HG02981 (cell line): ENCODE data around the gene SLC35F3.

ENCODE experiments used
- ATAC-seq: cut with Tn5 transposase; IDR thresholded peaks from one replicate; pipeline ENCODE4 v1.9.1; 2021; ENCODE audit warnings: mild to moderate bottlenecking, moderate library complexity; ENCODE audit not compliant: unreplicated experiment

SLC35F3 gene

DNA sequence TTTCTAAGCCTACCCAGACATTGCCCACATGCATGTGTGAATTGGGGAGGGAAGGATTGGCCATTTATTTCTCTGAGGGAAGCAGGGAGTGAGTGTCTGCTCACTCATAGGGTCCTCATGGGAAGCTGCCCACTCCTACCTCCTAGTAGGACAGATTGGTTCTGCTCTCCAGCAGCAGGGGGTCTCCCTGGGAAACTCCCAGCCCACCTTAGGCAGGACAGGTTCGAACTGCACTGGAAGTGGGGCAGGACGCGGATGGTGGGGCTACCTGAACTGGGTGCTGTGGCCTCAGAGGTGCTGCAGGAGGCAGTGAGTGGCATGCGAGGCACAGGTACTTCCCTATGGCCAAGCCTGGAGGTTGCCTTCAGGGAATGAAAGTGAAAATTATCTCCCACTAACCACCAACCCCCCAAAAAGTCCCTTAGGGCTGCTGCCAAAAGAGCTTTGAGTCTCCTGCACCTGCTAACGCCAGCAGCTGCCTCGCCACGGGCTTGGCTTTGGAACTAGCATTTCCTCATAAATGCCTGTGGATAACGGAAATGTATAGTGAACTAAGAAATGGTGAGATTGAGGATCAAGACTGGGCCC lies 311.7 kb downstream of the SLC35F3 start:
- peak; percentile 39 for ATAC-seq

DNA sequence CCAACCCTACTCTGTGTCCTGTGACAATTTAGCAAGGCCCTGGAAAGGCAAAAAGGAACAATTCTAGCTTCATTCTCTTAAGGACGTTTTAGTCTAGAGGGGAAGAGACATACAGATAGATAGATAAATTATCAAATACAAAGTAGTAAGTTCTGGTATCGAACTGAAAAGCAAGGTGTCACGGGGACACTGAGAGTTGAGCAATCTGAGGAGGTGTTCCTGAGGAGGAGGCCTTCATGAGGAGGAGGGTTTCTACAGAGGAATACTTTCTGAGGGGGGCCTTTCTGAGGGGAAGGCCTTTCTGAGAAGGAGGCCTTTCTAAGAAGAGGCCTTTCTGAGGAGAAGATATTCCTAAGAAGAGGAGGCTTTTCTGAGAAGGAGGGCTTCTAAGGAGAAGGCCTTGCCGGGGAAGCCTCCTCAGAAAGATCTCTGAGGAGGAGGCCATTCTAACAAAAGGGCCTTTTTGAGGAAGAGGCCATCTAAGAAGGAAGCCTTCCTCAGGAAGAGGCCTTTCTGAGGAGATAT lies 312.9 kb downstream of the SLC35F3 start:
- ATAC-seq = no peak

DNA sequence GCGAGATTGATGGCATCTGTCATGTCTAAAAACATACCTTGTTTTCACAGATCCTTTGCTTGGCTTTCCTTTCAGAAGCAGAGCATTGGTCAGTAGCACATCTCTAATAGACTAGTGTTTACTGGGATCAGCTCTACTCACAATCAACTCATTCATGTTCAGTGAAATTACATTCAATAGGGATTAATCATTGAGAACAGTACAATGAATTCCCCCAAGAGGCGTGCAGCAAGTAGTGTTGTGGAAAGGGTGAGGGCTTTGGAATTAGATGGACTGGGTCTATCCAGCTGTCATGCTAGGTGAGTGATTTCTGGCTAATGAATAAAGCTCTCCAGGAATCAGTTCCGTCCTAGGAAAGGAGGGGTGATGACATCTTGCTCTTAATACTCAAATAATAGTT lies 313.6 kb downstream of the SLC35F3 start:
- no peak for ATAC-seq

GRCh38 chr1:234219711-234220110 lies 315.2 kb downstream of the SLC35F3 start:
- ATAC-seq = no peak

DNA sequence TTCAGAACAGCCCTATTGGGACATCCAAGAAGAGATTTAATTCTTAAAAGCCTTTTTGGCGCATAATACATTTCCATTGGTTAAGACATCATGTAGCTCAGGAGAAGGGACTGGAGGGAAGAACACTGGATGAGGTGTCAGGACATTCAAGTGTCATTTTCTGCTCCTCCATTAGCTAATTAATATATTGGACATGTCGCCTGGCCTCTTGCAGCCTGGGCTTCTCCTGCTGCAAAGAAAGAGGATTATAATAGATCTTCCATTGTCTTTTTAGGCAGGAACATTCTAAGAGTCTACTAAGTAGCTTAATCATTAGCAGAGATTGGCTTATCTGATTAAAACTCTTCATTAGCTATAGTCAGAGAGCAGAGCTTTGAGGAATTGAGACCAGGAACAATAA lies 317.1 kb downstream of the SLC35F3 start:
- no peak for ATAC-seq

- ATAC-seq = no peak
These were observed 318.2 kb downstream of the SLC35F3 start for GRCh38 chr1:234222561-234223280.

DNA sequence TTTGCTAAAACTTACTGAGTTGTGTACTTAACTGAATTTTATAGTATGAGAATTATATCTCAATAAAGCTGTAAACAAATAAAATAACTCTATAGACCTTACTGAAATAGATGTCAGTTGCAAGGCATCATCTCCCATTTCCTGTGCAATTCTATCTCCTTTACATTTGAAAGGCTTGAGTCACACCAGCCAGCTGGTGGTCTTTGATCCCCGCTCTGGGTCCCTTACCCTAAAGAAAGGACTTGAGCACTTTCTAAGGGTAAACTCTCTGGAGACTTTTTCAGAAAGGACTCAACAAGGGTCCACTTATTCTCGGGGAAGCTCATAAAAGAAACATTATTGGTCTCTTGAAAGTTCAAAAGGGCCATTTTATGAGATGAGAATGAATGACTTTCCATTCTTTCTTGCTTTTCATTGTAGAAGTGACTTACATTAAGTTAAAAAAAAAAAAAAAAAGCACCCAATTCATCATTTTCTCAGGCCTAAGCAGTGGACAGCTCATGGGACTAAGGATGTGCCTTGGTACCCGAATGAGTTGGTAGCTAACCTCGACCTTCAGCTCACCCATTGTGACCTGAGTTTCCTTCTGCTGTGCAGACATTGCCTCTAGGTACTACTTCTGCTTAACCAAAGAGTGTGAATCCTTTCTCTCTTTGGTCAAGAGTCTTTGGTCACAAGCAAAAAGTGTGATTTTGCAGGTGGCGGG lies 321.8 kb downstream of the SLC35F3 start:
- ATAC-seq = no peak

- no peak for ATAC-seq
These were observed 322.3 kb downstream of the SLC35F3 start for GRCh38 chr1:234226819-234227165.

- ATAC-seq = peak; percentile 4
These were observed 325.3 kb downstream of the SLC35F3 start for GRCh38 chr1:234229581-234230387.

- peak; percentile 66 for ATAC-seq
These were observed 326.0 kb downstream of the SLC35F3 start for GRCh38 chr1:234230414-234230862.

DNA sequence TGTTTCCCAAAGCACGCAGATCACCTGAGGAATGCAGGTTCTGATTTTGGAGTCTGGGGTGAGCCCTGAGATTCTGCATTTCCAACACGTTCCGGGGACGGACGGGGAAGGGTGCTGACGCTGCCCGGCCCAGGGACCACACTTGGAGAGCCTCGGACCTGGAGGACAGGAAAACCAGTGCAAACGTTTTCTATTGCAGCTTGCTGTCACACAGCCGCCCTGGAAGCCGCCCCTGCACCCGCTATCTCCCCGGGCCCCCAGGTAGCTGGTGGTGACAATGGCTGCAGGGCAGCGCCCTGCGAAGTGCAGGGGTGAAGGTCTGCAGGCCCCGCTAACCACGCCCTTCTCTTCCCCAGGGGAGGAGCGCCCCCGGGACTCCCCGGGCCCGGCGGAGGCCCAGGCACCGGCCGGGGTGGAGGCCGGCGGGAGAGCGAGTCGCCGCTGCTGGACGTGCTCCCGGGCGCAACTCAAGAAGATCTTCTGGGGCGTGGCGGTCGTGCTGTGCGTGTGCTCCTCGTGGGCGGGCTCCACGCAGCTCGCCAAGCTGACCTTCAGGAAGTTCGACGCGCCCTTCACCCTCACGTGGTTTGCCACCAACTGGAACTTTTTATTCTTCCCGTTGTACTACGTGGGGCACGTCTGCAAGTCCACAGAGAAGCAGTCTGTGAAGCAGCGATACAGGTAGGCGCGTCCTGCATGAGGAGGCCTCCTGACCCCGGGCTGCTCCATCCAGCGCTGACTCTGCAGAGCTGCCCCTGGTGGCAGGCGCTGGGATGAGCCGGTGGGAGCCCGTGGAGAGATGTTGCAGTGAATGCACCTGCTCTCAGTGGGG lies 326.8 kb downstream of the SLC35F3 start:
- no peak for ATAC-seq

- ATAC-seq = no peak
These were observed 327.4 kb downstream of the SLC35F3 start for GRCh38 chr1:234231893-234232276.

GRCh38 chr1:234234199-234234598 lies 329.7 kb downstream of the SLC35F3 start:
- ATAC-seq = no peak

DNA sequence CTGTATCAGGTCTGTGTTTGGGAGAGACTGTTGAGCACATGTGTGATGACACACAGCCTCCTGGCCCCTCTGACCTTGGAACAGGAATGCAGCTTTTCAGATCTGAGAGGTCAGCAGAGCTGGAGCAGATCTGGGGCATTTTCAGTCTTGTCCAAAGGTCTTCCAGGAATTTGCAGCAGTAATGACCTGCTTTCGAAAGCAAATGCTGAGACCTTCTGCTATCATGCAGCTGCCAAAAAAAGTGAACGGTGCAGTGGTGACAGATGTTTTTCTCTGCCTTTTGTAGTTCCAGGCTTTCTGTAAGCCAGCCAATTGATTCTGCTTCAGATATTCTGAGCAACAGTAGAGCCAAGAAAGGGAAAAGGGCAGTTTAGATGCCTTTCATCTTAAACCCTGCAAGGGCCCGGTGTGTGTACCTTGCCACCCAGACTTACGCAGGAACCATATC lies 331.0 kb downstream of the SLC35F3 start:
- no peak for ATAC-seq

DNA sequence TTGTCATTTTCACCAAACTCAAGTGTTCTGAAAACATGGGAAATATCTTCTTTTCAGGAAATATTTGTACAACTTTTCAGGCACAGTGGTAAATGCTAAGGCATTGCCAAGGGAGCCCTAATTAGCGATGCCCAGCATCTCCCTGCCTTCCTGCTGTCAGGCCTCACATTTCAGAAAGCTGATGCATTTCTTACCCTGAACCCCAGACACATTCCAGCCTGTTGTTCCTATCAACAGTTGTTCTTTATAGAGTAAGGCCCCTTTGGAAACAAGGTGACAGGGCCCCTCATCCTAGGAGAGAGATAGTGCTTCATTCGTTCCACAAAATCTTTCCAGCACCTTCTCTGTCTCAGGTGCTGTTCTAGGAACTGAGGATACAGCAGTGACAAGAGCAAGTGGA lies 332.9 kb downstream of the SLC35F3 start:
- no peak for ATAC-seq

DNA sequence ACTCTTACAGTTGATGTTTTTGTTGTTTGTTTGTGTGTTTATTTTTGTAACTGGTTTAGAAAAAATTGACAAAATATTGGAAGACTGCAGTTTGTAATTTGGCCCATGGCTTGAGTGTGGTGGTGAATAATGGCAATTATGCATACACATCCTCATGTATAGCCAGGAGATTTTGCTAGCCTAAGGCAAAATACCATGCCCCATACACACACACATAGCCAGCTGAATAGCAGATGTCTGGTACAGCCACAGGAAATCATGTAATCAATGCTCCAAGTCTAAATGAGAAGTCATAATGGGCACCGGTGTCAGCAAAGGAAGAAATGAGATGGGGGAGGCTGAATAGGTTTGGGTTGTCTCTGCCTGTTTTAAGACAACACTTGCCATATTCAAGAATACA lies 333.6 kb downstream of the SLC35F3 start:
- no peak for ATAC-seq

GRCh38 chr1:234239515-234239914 lies 335.0 kb downstream of the SLC35F3 start:
- no peak for ATAC-seq

GRCh38 chr1:234239936-234240335 lies 335.5 kb downstream of the SLC35F3 start:
- no peak for ATAC-seq

DNA sequence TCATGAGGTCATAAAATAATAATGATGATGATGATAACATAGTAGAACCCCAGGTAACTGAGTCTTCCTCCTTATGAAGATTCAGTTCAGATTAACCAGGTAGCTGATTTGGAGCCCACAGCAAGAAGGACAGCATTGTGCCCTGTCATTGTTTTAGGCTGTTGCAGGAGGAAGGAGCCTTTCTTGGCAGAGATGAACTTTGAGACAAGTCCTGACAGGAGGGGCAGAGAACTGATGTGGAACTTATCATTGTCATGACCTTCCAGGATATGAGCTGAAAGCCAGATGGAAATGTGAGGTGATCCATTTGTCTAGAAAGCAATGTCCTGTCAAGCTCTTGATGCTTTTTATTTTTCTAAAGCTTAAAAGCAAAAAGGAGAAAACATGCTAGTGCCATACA lies 336.2 kb downstream of the SLC35F3 start:
- no peak for ATAC-seq

- ATAC-seq = no peak
These were observed 337.5 kb downstream of the SLC35F3 start for GRCh38 chr1:234241941-234242490.
